Kidney tubule cell (primary cell): ENCODE measurements around the gene CXCR2.

ENCODE experiments used
- DNase-seq: peaks from one replicate; pipeline ENCODE4 v3.0.0-alpha.2; 2018; ENCODE audit warnings: low spot score

Gene CXCR2

DNA sequence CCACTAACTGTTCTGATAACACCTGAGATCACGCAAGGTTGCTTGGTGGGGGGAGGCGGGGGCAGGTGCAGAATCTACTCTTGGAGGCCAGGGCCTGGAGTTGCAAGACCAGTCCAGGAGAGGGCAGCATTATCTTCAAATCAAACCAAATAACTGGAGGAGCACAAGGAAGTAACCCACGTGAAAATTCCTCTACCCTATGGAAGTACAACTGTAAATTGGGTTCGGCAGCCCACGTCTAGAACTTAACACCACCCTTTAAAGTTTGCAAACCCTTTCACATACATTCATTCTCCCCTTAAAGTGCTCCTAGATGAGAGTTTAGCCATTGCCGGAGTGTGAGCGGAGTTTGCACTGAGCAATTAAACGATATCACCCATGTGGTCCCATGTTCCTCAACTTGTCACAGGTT, 60.5 kb downstream of the CXCR2 start:
- DNase-seq: peak; percentile 81
